GM12865 (cell line): ENCODE results near the gene CCDC181.
A peak's percentile ranks its signal among the peaks of the same experiment; 100 is the strongest.

Experiments
- DNase-seq: peaks from one replicate; pipeline ENCODE4 v3.0.0; 2010; ENCODE audit warnings: low read depth
- H3K4me3 ChIP-seq: 2 replicates; pipeline ENCODE4 v1.5.1; 2011; ENCODE audit warnings: mild to moderate bottlenecking, low read depth, low read length, control low read depth
- TF ChIP-seq, protein P1 (sequence below): IDR thresholded peaks from 2 replicates; pipeline ENCODE4 v1.5.1; 2011; ENCODE audit warnings: low read length, control low read depth, low read depth, inconsistent platforms; ENCODE audit not compliant: insufficient read depth; ENCODE audit errors: missing control alignments

CCDC181 gene

GRCh38 chr1:169427081-169427641 is at the start of gene CCDC181:
Gene CCDC181 (minus strand): TSS chr1:169427474. CDS start chr1:169424927, 2,547 bp downstream.
- TF ChIP-seq, protein P1, sequence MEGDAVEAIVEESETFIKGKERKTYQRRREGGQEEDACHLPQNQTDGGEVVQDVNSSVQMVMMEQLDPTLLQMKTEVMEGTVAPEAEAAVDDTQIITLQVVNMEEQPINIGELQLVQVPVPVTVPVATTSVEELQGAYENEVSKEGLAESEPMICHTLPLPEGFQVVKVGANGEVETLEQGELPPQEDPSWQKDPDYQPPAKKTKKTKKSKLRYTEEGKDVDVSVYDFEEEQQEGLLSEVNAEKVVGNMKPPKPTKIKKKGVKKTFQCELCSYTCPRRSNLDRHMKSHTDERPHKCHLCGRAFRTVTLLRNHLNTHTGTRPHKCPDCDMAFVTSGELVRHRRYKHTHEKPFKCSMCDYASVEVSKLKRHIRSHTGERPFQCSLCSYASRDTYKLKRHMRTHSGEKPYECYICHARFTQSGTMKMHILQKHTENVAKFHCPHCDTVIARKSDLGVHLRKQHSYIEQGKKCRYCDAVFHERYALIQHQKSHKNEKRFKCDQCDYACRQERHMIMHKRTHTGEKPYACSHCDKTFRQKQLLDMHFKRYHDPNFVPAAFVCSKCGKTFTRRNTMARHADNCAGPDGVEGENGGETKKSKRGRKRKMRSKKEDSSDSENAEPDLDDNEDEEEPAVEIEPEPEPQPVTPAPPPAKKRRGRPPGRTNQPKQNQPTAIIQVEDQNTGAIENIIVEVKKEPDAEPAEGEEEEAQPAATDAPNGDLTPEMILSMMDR: no peak
- H3K4me3 ChIP-seq: peak within 1 kb of the TSS; percentile 75
- DNase-seq: peak; percentile 81

GRCh38 chr1:169475806-169476387 is 48.6 kb upstream of the CCDC181 start:
- H3K4me3 ChIP-seq: no peak overlapping the region
- TF ChIP-seq, protein P1: no peak
- no peak for DNase-seq

DNA sequence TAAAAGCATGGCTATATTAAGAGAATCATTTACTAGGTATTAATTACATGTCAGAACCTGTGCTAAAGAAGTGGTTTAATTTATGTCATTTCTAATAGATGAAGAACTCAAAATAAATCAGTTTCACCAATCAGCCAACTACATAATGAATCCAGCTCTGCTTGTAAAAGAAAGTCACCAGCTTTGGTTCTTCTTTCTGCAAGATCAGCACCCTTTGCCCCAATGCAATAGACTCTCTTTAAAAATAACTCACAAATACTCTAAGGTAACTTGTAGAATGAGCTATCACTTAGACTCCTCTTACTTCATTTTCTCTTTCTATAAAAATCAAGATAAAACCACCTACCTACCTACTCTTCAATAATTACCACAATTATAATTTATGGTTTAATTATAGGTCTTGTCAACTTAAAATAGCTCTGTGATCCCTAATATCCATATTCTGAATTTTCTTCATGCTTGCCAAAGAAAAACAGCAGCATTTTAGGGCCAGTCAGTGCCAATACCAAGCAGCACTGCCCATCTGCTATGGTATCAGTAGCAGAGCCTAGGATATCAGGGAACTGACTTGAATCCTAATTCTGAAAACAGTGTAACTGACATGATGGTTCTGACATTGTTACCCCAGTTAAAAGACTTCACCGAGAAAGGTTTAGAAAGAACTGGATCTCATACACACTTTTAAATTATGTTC is 47.2 kb upstream of the CCDC181 start:
- TF ChIP-seq, protein P1: no peak
- no peak for DNase-seq

GRCh38 chr1:169473347-169473746 is 46.1 kb upstream of the CCDC181 start:
- DNase-seq: no peak

More for the DNA sequence above, 47.2 kb upstream of the CCDC181 start:
- no peak overlapping the region for H3K4me3 ChIP-seq

DNA sequence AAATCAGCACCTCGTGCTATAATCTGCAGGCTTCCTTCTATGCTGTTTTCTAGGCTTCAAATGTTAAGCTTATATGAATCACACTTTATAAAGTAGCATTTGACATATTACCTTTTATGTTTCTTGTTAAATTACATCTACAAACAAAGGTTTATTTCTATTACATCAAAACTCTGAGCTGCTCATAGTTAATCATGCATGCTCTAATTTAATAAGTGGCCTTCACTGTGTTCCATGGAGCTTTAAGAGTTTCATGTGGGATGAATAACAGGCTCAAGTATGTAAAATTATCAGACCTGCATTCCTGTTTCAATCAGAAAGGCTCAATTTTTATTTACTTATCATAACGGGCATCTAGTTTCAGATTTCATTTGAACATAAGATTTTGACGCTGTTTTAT is 45.5 kb upstream of the CCDC181 start:
- TF ChIP-seq, protein P1: no peak
- DNase-seq: no peak
- no peak overlapping the region for H3K4me3 ChIP-seq

More at GRCh38 chr1:169473347-169473746, 46.1 kb upstream of the CCDC181 start:
- H3K4me3 ChIP-seq: no peak overlapping the region
- TF ChIP-seq, protein P1: no peak

DNA sequence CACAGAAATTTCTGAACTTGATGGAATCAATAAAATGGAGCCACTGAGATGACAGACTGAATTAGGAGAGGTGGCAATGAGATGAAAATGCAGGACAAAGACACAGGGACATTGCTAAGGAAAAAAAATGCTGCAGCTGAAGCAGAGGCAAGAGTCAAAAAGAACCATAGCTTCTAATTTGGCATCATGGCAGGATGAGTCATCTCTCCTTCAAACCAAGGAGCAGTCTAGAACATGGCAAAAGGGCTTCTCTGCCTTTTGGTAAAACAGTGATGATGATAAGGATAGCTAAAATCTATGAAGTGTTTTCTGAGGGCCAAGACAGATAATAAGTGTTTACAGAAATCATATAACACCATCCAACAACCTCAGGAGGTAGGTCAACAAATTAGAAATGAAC is 41.7 kb upstream of the CCDC181 start:
- H3K4me3 ChIP-seq: no peak overlapping the region
- TF ChIP-seq, protein P1: no peak
- no peak for DNase-seq
